IMR-90 (cell line): ENCODE data around the gene LIMS3.
"Not testable (repeated sequence)": the region's sequence is repeated elsewhere in the genome, so short reads cannot be mapped to it uniquely, and the experiment has no call there.

Experiments used
- POLR2A ChIP-seq: IDR thresholded peaks from 2 replicates; pipeline ENCODE4 v1.6.1; 2012; ENCODE audit warnings: mild to moderate bottlenecking, low read depth, low read length
- RFX5 ChIP-seq: IDR thresholded peaks from 2 replicates; pipeline ENCODE4 v1.8.0; 2012; ENCODE audit warnings: low read depth, mild to moderate bottlenecking, low read length, moderate library complexity

- TF ChIP-seq POLR2A, RFX5: not testable (repeated sequence)
Measured at GRCh38 chr2:109894141-109894540, 4.3 kb upstream of the LIMS3 start.
